MM.1S (cell line): ENCODE results near the gene DNASE1L3.

Source experiments
- DNase-seq: peaks from one replicate; pipeline ENCODE4 v3.0.0-alpha.2; 2015
- H2AFZ ChIP-seq: fragments of 300-600 bp; sonication (generic); 2 replicates; pipeline ENCODE4 v1.6.0; 2016; ENCODE audit warnings: antibody characterized with exemption, low read length
- H3F3A ChIP-seq: fragments of 300-600 bp; sonication (generic); 2 replicates; pipeline ENCODE4 v1.6.1; 2016; ENCODE audit warnings: mild to moderate bottlenecking, antibody characterized with exemption, low read length, moderate library complexity, mixed read lengths; ENCODE audit not compliant: insufficient read depth
- H3K27ac ChIP-seq: fragments of 300-600 bp; sonication (generic); 2 replicates; pipeline ENCODE4 v1.5.1; 2016; ENCODE audit warnings: mild to moderate bottlenecking, low read length
- H3K27me3 ChIP-seq: fragments of 300-600 bp; sonication (generic); replicated peaks from 2 replicates; pipeline ENCODE4 v1.6.0; 2016; ENCODE audit warnings: low read length; ENCODE audit not compliant: insufficient read depth
- H3K36me3 ChIP-seq: fragments of 300-600 bp; sonication (generic); replicated peaks from 2 replicates; pipeline ENCODE4 v1.6.1; 2016; ENCODE audit warnings: mild to moderate bottlenecking, low read length, mixed read lengths; ENCODE audit not compliant: insufficient read depth
- H3K4me1 ChIP-seq: fragments of 300-600 bp; sonication (generic); 2 replicates; pipeline ENCODE4 v1.6.1; 2016; ENCODE audit warnings: low read length, mixed read lengths
- H3K4me2 ChIP-seq: fragments of 300-600 bp; sonication (generic); 2 replicates; pipeline ENCODE4 v1.6.0; 2016; ENCODE audit warnings: low read depth, low read length
- H3K4me3 ChIP-seq: fragments of 300-600 bp; sonication (generic); 2 replicates; pipeline ENCODE4 v1.5.1; 2016; ENCODE audit warnings: low read length, mixed read lengths
- H3K79me2 ChIP-seq: fragments of 300-600 bp; sonication (generic); 2 replicates; pipeline ENCODE4 v1.6.1; 2016; ENCODE audit warnings: mixed run types, low read length, mixed read lengths
- H3K9ac ChIP-seq: fragments of 300-600 bp; sonication (generic); 2 replicates; pipeline ENCODE4 v1.6.1; 2016; ENCODE audit warnings: low read length, mixed read lengths
- H3K9me2 ChIP-seq: fragments of 300-600 bp; sonication (generic); replicated peaks from 2 replicates; pipeline ENCODE4 v1.6.1; 2016; ENCODE audit warnings: mild to moderate bottlenecking, low read length, mixed read lengths; ENCODE audit not compliant: insufficient read depth
- H3K9me3 ChIP-seq: fragments of 300-600 bp; sonication (generic); replicated peaks from 2 replicates; pipeline ENCODE4 v1.6.1; 2016; ENCODE audit warnings: mild to moderate bottlenecking, low read length, mixed read lengths; ENCODE audit not compliant: insufficient read depth
- H4K20me1 ChIP-seq: fragments of 300-600 bp; sonication (generic); 2 replicates; pipeline ENCODE4 v1.6.1; 2016; ENCODE audit warnings: mild to moderate bottlenecking, low read length, moderate library complexity, mixed read lengths; ENCODE audit not compliant: insufficient read depth
- EZH2 ChIP-seq: fragments of 300-600 bp; sonication (generic); optimal IDR thresholded peaks from 2 replicates; pipeline ENCODE3; 2017; ENCODE audit warnings: low read depth, mild to moderate bottlenecking, antibody characterized with exemption, low read length, mixed read lengths
- EZH2phosphoT487 ChIP-seq: fragments of 300-600 bp; sonication (generic); IDR thresholded peaks from 2 replicates; pipeline ENCODE4 v1.6.1; 2018; ENCODE audit warnings: antibody characterized with exemption, low read length
- TF ChIP-seq, protein P1 (sequence below): fragments of 300-600 bp; sonication (generic); IDR thresholded peaks from 2 replicates; pipeline ENCODE4 v1.5.1; 2016; ENCODE audit warnings: antibody characterized with exemption, low read length, mixed read lengths

The DNASE1L3 gene

DNA sequence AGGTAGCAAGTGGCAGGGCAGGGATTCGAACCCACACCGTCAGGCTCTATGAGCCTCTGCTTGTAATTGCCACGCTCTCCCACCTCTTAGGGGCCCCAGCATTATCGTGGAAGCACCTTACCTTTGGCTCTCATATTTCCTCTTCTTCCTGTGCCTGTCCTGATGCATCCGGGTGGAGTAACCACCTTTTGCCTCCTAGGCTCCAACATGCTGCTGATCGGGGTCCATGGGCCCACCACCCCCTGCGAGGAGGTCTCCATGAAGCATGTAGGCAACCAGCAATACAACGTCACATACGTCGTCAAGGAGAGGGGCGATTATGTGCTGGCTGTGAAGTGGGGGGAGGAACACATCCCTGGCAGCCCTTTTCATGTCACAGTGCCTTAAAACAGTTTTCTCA lies 40.4 kb downstream of the DNASE1L3 start:
- H3F3A ChIP-seq: no peaks in the 10 kb centered on the region
- peaks cover 3% of the 10 kb centered on the region; the same call in 1 of the 2 replicates for H4K20me1 ChIP-seq
- H3K9me3 ChIP-seq: no peaks in the 10 kb centered on the region
- H3K4me3 ChIP-seq: no peak overlapping the region
- no peak overlapping the region for H3K27ac ChIP-seq
- TF ChIP-seq EZH2phosphoT487: no peak
- TF ChIP-seq, protein P1, sequence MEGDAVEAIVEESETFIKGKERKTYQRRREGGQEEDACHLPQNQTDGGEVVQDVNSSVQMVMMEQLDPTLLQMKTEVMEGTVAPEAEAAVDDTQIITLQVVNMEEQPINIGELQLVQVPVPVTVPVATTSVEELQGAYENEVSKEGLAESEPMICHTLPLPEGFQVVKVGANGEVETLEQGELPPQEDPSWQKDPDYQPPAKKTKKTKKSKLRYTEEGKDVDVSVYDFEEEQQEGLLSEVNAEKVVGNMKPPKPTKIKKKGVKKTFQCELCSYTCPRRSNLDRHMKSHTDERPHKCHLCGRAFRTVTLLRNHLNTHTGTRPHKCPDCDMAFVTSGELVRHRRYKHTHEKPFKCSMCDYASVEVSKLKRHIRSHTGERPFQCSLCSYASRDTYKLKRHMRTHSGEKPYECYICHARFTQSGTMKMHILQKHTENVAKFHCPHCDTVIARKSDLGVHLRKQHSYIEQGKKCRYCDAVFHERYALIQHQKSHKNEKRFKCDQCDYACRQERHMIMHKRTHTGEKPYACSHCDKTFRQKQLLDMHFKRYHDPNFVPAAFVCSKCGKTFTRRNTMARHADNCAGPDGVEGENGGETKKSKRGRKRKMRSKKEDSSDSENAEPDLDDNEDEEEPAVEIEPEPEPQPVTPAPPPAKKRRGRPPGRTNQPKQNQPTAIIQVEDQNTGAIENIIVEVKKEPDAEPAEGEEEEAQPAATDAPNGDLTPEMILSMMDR: no peak
- TF ChIP-seq EZH2: no peak
- no peak for DNase-seq
- no peak overlapping the region for H3K4me2 ChIP-seq
- H2AFZ ChIP-seq: no peak overlapping the region
- H3K27me3 ChIP-seq: no peaks in the 10 kb centered on the region; the same call in 1 of the 2 replicates
- no peaks in the 10 kb centered on the region for H3K9me2 ChIP-seq
- H3K9ac ChIP-seq: no peak overlapping the region
- no peaks in the 10 kb centered on the region for H3K4me1 ChIP-seq
- no peaks in the 10 kb centered on the region for H3K36me3 ChIP-seq
- H3K79me2 ChIP-seq: no peaks in the 10 kb centered on the region

DNA sequence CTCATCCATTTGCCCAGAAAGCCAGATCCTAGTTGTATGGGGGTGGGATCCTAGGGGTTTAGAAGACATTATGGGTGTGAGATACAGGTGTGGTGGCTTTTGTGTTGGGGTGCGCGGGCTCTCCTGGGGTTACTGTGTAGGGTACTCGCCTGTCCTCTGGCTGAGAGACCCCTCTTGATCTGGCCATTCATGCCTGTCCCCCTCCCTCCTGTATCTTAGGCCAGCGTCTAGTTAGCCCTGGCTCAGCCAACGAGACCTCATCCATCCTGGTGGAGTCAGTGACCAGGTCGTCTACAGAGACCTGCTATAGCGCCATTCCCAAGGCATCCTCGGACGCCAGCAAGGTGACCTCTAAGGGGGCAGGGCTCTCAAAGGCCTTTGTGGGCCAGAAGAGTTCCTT lies 41.4 kb downstream of the DNASE1L3 start:
- H3K27me3 ChIP-seq: no peaks in the 10 kb centered on the region
- peaks cover 3% of the 10 kb centered on the region; the same call in 1 of the 2 replicates for H4K20me1 ChIP-seq
- no peak overlapping the region for H3K27ac ChIP-seq
- H3K9ac ChIP-seq: no peak overlapping the region
- H3K9me3 ChIP-seq: no peaks in the 10 kb centered on the region
- TF ChIP-seq EZH2: no peak
- TF ChIP-seq, protein P1: no peak
- no peak for TF ChIP-seq EZH2phosphoT487
- H2AFZ ChIP-seq: no peak overlapping the region
- H3K79me2 ChIP-seq: no peaks in the 10 kb centered on the region
- no peaks in the 10 kb centered on the region for H3F3A ChIP-seq
- DNase-seq: no peak
- no peak overlapping the region for H3K4me3 ChIP-seq
- no peaks in the 10 kb centered on the region for H3K4me1 ChIP-seq
- H3K36me3 ChIP-seq: no peaks in the 10 kb centered on the region
- H3K4me2 ChIP-seq: no peak overlapping the region
- no peaks in the 10 kb centered on the region for H3K9me2 ChIP-seq

DNA sequence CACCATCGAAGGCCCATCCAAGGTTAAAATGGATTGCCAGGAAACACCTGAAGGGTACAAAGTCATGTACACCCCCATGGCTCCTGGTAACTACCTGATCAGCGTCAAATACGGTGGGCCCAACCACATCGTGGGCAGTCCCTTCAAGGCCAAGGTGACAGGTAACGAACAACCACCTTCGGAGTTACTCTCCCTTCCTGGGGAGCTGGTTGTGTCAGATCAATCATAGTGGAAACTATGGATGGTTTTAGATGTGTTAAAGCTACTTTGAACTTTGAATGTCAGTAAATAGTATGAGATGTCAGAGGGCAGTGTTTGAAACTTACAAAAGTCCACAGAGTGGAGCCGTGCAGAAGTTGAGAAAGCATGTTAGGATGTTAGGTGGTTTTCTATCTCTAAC lies 42.3 kb downstream of the DNASE1L3 start:
- Histone ChIP-seq H3K9me2 (no peaks in the 10 kb centered on the region), H4K20me1 (peaks cover 3% of the 10 kb centered on the region; the same call in 1 of the 2 replicates), H3K79me2 (no peaks in the 10 kb centered on the region), H3K27me3 (no peaks in the 10 kb centered on the region), H3F3A (no peaks in the 10 kb centered on the region), H3K9ac (no peak overlapping the region), H3K36me3 (no peaks in the 10 kb centered on the region), H3K4me1 (no peaks in the 10 kb centered on the region), H3K27ac (no peak overlapping the region), H3K4me3 (no peak overlapping the region), H3K9me3 (no peaks in the 10 kb centered on the region), H2AFZ (no peak overlapping the region), H3K4me2 (no peak overlapping the region)
- TF ChIP-seq EZH2: no peak
- no peak for TF ChIP-seq EZH2phosphoT487
- TF ChIP-seq, protein P1: no peak
- DNase-seq: no peak
